ENCODE data around the gene METTL1.

GRCh38 chr12:57777367-57777766, 5.5 kb upstream of the METTL1 start:
- TF ChIP-seq POLR2A (IDR thresholded peaks at IDR 0.05) (no peak), CTCF (IDR thresholded peaks at IDR 0.05) (no peak), POLR2AphosphoS5 (IDR thresholded peaks at IDR 0.05) (no peak)
